ENCODE measurements around the gene WRAP73. TPM values are rescaled to one million over a fixed set of nuclear protein-coding genes. Genes with fewer than 3 reads are reported as not detected.

WRAP73 gene
- total RNA-seq, 2 experiments from 2014 or later = 38.1 to 43.8 TPM

GRCh38 chr1:3689138-3689750 is 39.3 kb upstream of the WRAP73 start:
- Mint-ChIP-seq H3K4me1 (no peaks in the 10 kb centered on the region), H3K27me3 (no peaks in the 10 kb centered on the region), H3K4me3 (no peak overlapping the region), H3K27ac (no peak overlapping the region), H3K9me3 (ENCODE audit: low read depth) (no peaks in the 10 kb centered on the region), H3K36me3 (no peaks in the 10 kb centered on the region)
- DNase-seq = no peak
- CTCF ChIA-PET = no interaction called here
- no peak for ATAC-seq

GRCh38 chr1:3688356-3689137 is 38.6 kb upstream of the WRAP73 start:
- no peaks in the 10 kb centered on the region for H3K4me1 Mint-ChIP-seq
- H3K27ac Mint-ChIP-seq = no peak overlapping the region
- H3K4me3 Mint-ChIP-seq = no peak overlapping the region
- no peak for ATAC-seq
- no peaks in the 10 kb centered on the region for H3K36me3 Mint-ChIP-seq
- no peaks in the 10 kb centered on the region for H3K27me3 Mint-ChIP-seq
- H3K9me3 Mint-ChIP-seq (ENCODE audit: low read depth) = no peaks in the 10 kb centered on the region
- DNase-seq = no peak
- CTCF ChIA-PET = no interaction called here

- Mint-ChIP-seq H3K27me3 (no peaks in the 10 kb centered on the region), H3K4me3 (no peak overlapping the region), H3K4me1 (no peaks in the 10 kb centered on the region), H3K9me3 (ENCODE audit: low read depth) (no peaks in the 10 kb centered on the region), H3K27ac (no peak overlapping the region), H3K36me3 (no peaks in the 10 kb centered on the region)
- DNase-seq (no peak), ATAC-seq (no peak)
- CTCF ChIA-PET = no interaction called here
Observed at GRCh38 chr1:3687504-3687903, 37.6 kb upstream of the WRAP73 start.

- H3K27me3 Mint-ChIP-seq = no peaks in the 10 kb centered on the region
Observed at GRCh38 chr1:3685906-3686305, 36.0 kb upstream of the WRAP73 start.

GRCh38 chr1:3685222-3685621 is 35.3 kb upstream of the WRAP73 start:
- CTCF ChIA-PET = no interaction called here
- no peak overlapping the region for H3K4me3 Mint-ChIP-seq
- ATAC-seq (no peak), DNase-seq (no peak)
- no peak overlapping the region for H3K27ac Mint-ChIP-seq
- no peaks in the 10 kb centered on the region for H3K9me3 Mint-ChIP-seq (ENCODE audit: low read depth)
- H3K27me3 Mint-ChIP-seq = peaks cover under 1% of the 10 kb centered on the region
- no peaks in the 10 kb centered on the region for H3K36me3 Mint-ChIP-seq
- H3K4me1 Mint-ChIP-seq = no peaks in the 10 kb centered on the region

More at GRCh38 chr1:3685906-3686305, 36.0 kb upstream of the WRAP73 start:
- H3K4me3 Mint-ChIP-seq = no peak overlapping the region
- no peaks in the 10 kb centered on the region for H3K9me3 Mint-ChIP-seq (ENCODE audit: low read depth)
- CTCF ChIA-PET = no interaction called here
- H3K36me3 Mint-ChIP-seq = no peaks in the 10 kb centered on the region
- ATAC-seq (no peak), DNase-seq (no peak)
- H3K27ac Mint-ChIP-seq = no peak overlapping the region
- no peaks in the 10 kb centered on the region for H3K4me1 Mint-ChIP-seq

- DNase-seq = no peak
- CTCF ChIA-PET = no interaction called here
- H3K27me3 Mint-ChIP-seq = peaks cover 10% of the 10 kb centered on the region
- peaks cover 3% of the 10 kb centered on the region for H3K4me1 Mint-ChIP-seq
- no peaks in the 10 kb centered on the region for H3K9me3 Mint-ChIP-seq (ENCODE audit: low read depth)
- no peaks in the 10 kb centered on the region for H3K36me3 Mint-ChIP-seq
- no peak overlapping the region for H3K4me3 Mint-ChIP-seq
- ATAC-seq = no peak
- H3K27ac Mint-ChIP-seq = no peak overlapping the region
Observed at GRCh38 chr1:3683992-3684391, 34.1 kb upstream of the WRAP73 start.

GRCh38 chr1:3683197-3683596 is 33.3 kb upstream of the WRAP73 start:
- ATAC-seq (no peak), DNase-seq (no peak)
- Mint-ChIP-seq H3K4me3 (no peak overlapping the region), H3K36me3 (no peaks in the 10 kb centered on the region), H3K27me3 (peaks cover 10% of the 10 kb centered on the region), H3K4me1 (peaks cover 3% of the 10 kb centered on the region), H3K27ac (no peak overlapping the region), H3K9me3 (ENCODE audit: low read depth) (no peaks in the 10 kb centered on the region)
- CTCF ChIA-PET = no interaction called here

DNA sequence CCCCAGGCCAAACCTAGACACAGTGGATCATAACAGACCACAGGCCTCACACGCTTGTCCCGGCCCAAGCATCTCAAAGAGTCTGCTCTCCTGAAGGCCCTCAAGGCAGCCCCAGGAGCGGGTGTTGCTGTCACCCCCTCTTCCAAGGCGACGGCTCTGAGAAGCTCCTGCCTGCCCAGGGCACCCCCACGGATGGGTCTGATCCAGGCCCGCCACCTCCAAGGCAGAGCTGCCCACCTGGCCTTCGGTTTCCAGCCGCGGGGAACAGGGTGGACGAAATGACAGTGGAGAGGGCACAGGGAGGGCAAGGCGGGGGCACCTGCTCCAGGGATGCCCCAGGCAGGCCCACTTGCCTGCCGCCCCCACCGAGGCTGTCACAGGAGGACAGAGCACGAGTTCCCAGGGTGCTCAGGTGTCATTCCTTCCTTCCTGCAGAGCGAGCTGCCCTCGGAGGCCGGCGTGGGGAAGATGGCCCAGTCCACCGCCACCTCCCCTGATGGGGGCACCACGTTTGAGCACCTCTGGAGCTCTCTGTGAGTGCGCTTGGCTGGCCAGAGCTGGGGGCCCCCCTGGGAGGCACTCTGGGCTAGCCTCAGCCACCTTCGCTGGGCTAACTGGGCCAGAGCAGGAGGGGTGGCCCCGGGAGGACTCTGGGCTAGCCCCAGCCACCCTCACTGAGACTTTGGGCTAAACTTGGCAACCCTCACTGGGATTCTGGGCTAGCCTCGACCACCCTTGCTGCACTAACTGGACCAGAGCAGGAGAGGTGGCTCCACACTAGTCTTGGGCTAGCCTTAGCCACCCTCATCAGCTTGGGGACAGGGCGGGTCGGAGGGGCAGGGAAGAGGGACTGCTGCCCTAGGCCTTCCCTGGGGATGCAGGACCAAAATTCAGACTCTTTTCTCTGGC is 32.2 kb upstream of the WRAP73 start:
- Mint-ChIP-seq H3K4me3 (no peak overlapping the region), H3K4me1 (peaks cover 13% of the 10 kb centered on the region), H3K36me3 (no peaks in the 10 kb centered on the region), H3K27me3 (peaks cover 10% of the 10 kb centered on the region), H3K9me3 (ENCODE audit: low read depth) (no peaks in the 10 kb centered on the region), H3K27ac (no peak overlapping the region)
- CTCF ChIA-PET = no interaction called here
- no peak for DNase-seq
- ATAC-seq = no peak

GRCh38 chr1:3681231-3681897 is 31.5 kb upstream of the WRAP73 start:
- DNase-seq = no peak
- H3K9me3 Mint-ChIP-seq (ENCODE audit: low read depth) = no peaks in the 10 kb centered on the region
- H3K27me3 Mint-ChIP-seq = peaks cover 10% of the 10 kb centered on the region
- H3K27ac Mint-ChIP-seq = no peak overlapping the region
- no peak for ATAC-seq
- H3K4me3 Mint-ChIP-seq = no peak overlapping the region
- no peaks in the 10 kb centered on the region for H3K36me3 Mint-ChIP-seq
- H3K4me1 Mint-ChIP-seq = peaks cover 18% of the 10 kb centered on the region
- CTCF ChIA-PET = no interaction called here

- ATAC-seq (no peak), DNase-seq (no peak)
- CTCF ChIA-PET = no interaction called here
- Mint-ChIP-seq H3K4me3 (no peak overlapping the region), H3K36me3 (no peaks in the 10 kb centered on the region), H3K9me3 (ENCODE audit: low read depth) (no peaks in the 10 kb centered on the region), H3K27me3 (peaks cover 10% of the 10 kb centered on the region), H3K4me1 (peaks cover 18% of the 10 kb centered on the region), H3K27ac (no peak overlapping the region)
Observed at GRCh38 chr1:3680488-3681230, 30.8 kb upstream of the WRAP73 start.

DNA sequence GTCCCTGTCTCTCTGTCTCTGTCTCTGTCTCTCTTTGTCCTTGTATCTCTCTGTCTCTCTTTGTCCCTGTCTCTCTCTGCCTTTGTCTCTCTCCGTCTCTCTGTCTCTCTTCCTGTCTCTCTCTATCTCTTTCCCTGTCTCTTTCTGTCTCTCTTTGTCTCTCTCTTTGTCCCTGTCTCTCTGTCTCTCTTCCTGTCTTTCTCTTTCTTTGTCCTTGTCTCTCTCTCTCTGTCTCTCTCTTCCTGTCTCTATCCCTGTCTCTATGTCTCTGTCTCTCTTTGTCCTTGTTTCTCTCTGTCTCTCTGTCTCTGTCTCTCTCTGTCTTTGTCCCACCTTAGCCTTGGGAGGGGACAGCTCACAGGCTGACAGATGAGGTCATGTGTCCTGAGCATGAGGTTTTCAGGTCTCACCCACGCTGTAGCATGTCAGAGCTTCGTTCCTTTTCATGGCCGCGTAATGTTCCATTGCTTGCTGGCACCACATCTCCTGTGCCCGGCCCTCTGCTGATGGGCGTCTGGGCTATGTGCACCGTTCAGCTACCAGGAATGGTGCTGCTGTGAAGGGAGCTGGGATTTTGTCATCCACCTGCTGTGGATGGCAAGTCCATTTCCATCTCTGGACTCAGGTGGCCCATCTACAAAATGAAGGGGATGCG is 30.0 kb upstream of the WRAP73 start:
- H3K36me3 Mint-ChIP-seq = no peaks in the 10 kb centered on the region
- ATAC-seq = no peak
- DNase-seq = no peak
- no peak overlapping the region for H3K4me3 Mint-ChIP-seq
- H3K9me3 Mint-ChIP-seq (ENCODE audit: low read depth) = no peaks in the 10 kb centered on the region
- no peak overlapping the region for H3K27ac Mint-ChIP-seq
- H3K27me3 Mint-ChIP-seq = peaks cover 10% of the 10 kb centered on the region
- H3K4me1 Mint-ChIP-seq = peaks cover 18% of the 10 kb centered on the region
- CTCF ChIA-PET = no interaction called here

- CTCF ChIA-PET = no interaction called here
- Mint-ChIP-seq H3K4me1 (peaks cover 18% of the 10 kb centered on the region), H3K36me3 (no peaks in the 10 kb centered on the region), H3K9me3 (ENCODE audit: low read depth) (no peaks in the 10 kb centered on the region), H3K27me3 (peaks cover 10% of the 10 kb centered on the region), H3K4me3 (no peak overlapping the region), H3K27ac (no peak overlapping the region)
- DNase-seq (no peak), ATAC-seq (no peak)
Observed at GRCh38 chr1:3679098-3679555, 29.2 kb upstream of the WRAP73 start.
